Caco-2 (cell line): ENCODE measurements around the gene GINS2. TPM values are rescaled to one million over a fixed set of nuclear protein-coding genes. Genes with fewer than 3 reads are reported as not detected.

ENCODE experiments used
- BruUV-seq: library from RNA; stranded (reverse); fragments of 400-500 nt; replicated peaks from 2 replicates; lab custom pipeline; 2021; lab: Mats Ljungman, UMichigan
- CTCF ChIA-PET: fragments of 300-600 bp; sonication (Branson Sonifier 250); formaldehyde crosslinking; loops from one replicate; lab custom pipeline; 2022; ENCODE audit warnings: antibody characterized with exemption; lab: Charles Lee
- POLR2A ChIA-PET: fragments of 300-600 bp; sonication (Branson Sonifier 250); formaldehyde crosslinking; loops from one replicate; lab custom pipeline; 2022; ENCODE audit warnings: antibody characterized with exemption; lab: Charles Lee
- DNase-seq, 2 experiments: peaks; one replicate each; pipeline versions ENCODE4 v3.0.0 to v3.0.0-alpha.2; 2020 to 2022
- H3K27me3 ChIP-seq: replicated peaks from 2 replicates; pipeline ENCODE4 v1.6.0; 2011; ENCODE audit warnings: low read length; ENCODE audit not compliant: control insufficient read depth, insufficient read depth
- H3K36me3 ChIP-seq: 2 replicates; pipeline ENCODE4 v1.5.1; 2011; ENCODE audit warnings: low read length; ENCODE audit not compliant: control insufficient read depth, insufficient read depth
- H3K4me1 ChIP-seq: fragments of 250-450 bp; sonication (Bioruptor Pico); 2 replicates; pipeline ENCODE4 v1.5.1; 2020; ENCODE audit warnings: mild to moderate bottlenecking
- H3K4me3 ChIP-seq: 2 replicates; pipeline ENCODE4 v1.5.1; 2011; ENCODE audit warnings: low read depth, mild to moderate bottlenecking, control low read depth, low read length
- H3K9me3 ChIP-seq: fragments of 250-450 bp; sonication (Bioruptor Pico); 2 replicates; pipeline ENCODE4 v1.5.1; 2020; ENCODE audit warnings: mild to moderate bottlenecking, moderate library complexity
- H3K27ac Mint-ChIP-seq: one replicate; pipeline ENCODE4 v1.8.0; 2022; ENCODE audit warnings: mixed read lengths; ENCODE audit not compliant: unreplicated experiment
- H3K27me3 Mint-ChIP-seq: one replicate; pipeline ENCODE4 v1.8.0; 2022; ENCODE audit warnings: mixed read lengths; ENCODE audit not compliant: insufficient read depth, unreplicated experiment
- H3K36me3 Mint-ChIP-seq: one replicate; pipeline ENCODE4 v1.8.0; 2022; ENCODE audit warnings: mild to moderate bottlenecking, mixed read lengths; ENCODE audit not compliant: insufficient read depth, unreplicated experiment
- H3K4me1 Mint-ChIP-seq: one replicate; pipeline ENCODE4 v1.8.0; 2022; ENCODE audit warnings: low read depth, mixed read lengths; ENCODE audit not compliant: unreplicated experiment
- H3K4me3 Mint-ChIP-seq: one replicate; pipeline ENCODE4 v1.8.0; 2022; ENCODE audit warnings: mild to moderate bottlenecking, moderate library complexity, mixed read lengths; ENCODE audit not compliant: unreplicated experiment
- H3K9me3 Mint-ChIP-seq: one replicate; pipeline ENCODE4 v1.8.0; 2022; ENCODE audit warnings: mixed read lengths; ENCODE audit not compliant: unreplicated experiment
- intact Hi-C: fragments of 100-400 bp; cut with micrococcal nuclease; formaldehyde crosslinking; loops from one replicate; pipeline ENCODE4 v1.10.0; 2022; ENCODE audit not compliant: unreplicated experiment
- total RNA-seq: library from RNA; stranded (reverse); gene quantifications from 2 replicates; pipeline ENCODE4 v1.2.3, GENCODE V29; 2022
- TF ChIP-seq, protein P1 (sequence below), 2 experiments: fragments of 200-600 bp in 1 of 2; IDR thresholded peaks; 1 replicate in 1 of 2; 2 replicates in 1 of 2; pipeline versions ENCODE4 v1.5.1 to v1.8.0; 2011 to 2022; ENCODE audit warnings: antibody characterized with exemption in 1 of 2, control low read depth in 1 of 2, inconsistent platforms in 1 of 2, low read depth in 1 of 2, low read length in 1 of 2, mild to moderate bottlenecking in 1 of 2, moderate library complexity in 1 of 2; ENCODE audit not compliant: insufficient read depth in 1 of 2, severe bottlenecking in 1 of 2, unreplicated experiment in 1 of 2

GINS2 gene
- total RNA-seq, 1 experiment from 2014 or later, result 62.9 TPM

DNA sequence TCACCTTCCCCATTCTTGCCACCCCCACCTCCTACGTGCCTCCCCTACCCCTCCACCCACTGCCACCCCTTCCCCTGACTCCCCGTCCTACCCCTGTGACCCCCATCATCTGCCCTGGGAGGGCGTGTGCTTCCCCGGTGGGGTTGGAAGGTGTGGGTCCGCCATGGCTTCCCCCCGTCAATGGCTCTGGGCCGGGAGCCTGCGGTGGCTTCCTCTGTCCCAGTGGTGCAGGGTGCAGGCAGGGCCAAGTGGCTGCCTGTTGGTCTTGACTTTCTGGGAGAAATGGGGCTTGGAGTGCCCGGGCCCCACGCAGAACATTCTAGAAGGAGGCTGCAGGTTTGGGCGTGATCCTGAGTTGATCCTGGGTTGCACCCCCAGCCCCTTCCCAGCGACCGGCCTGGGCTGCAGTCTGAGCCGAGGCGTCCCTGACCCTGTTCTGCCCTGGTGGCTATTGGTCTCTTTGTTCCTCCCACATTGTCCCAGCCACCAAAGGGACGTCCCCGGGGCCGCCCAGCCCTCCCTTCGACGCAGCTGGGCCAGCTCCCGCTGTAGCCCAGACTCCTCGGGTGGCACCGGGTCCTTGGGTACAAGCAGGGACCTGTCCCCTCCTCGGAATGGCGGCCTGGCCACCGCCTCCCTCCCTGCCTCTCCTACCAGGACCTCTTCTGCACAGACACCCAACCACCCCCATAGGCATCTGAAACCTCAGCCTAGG, 49.9 kb downstream of the GINS2 start:
- Histone ChIP-seq H3K4me3 (no peak overlapping the region), H3K9me3 (no peaks in the 10 kb centered on the region), H3K27me3 (no peaks in the 10 kb centered on the region), H3K36me3 (peaks cover 2% of the 10 kb centered on the region), H3K4me1 (0 out of 2 replicates have a peak, but pooled peaks cover 4% of the 10 kb centered on the region)
- H3K4me3 Mint-ChIP-seq, result no peak overlapping the region
- DNase-seq, result no peak
- ChIA-PET POLR2A (no interaction called here), CTCF (no interaction called here)
- no peaks in the 10 kb centered on the region for H3K27me3 Mint-ChIP-seq
- H3K4me1 Mint-ChIP-seq, result no peaks in the 10 kb centered on the region
- TF ChIP-seq, protein P1, sequence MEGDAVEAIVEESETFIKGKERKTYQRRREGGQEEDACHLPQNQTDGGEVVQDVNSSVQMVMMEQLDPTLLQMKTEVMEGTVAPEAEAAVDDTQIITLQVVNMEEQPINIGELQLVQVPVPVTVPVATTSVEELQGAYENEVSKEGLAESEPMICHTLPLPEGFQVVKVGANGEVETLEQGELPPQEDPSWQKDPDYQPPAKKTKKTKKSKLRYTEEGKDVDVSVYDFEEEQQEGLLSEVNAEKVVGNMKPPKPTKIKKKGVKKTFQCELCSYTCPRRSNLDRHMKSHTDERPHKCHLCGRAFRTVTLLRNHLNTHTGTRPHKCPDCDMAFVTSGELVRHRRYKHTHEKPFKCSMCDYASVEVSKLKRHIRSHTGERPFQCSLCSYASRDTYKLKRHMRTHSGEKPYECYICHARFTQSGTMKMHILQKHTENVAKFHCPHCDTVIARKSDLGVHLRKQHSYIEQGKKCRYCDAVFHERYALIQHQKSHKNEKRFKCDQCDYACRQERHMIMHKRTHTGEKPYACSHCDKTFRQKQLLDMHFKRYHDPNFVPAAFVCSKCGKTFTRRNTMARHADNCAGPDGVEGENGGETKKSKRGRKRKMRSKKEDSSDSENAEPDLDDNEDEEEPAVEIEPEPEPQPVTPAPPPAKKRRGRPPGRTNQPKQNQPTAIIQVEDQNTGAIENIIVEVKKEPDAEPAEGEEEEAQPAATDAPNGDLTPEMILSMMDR (IDR thresholded peaks at IDR 0.05; ENCODE audit: insufficient read depth in 1 of 2, low read depth in 1 of 2, low read length in 1 of 2, severe bottlenecking in 1 of 2, unreplicated experiment in 1 of 2), result no peak
- H3K27ac Mint-ChIP-seq, result no peak overlapping the region
- no peaks in the 10 kb centered on the region for H3K9me3 Mint-ChIP-seq
- peaks cover 61% of the 10 kb centered on the region for H3K36me3 Mint-ChIP-seq
- BruUV-seq, result no TSS peak
- intact Hi-C loops, result no loop called here

DNA sequence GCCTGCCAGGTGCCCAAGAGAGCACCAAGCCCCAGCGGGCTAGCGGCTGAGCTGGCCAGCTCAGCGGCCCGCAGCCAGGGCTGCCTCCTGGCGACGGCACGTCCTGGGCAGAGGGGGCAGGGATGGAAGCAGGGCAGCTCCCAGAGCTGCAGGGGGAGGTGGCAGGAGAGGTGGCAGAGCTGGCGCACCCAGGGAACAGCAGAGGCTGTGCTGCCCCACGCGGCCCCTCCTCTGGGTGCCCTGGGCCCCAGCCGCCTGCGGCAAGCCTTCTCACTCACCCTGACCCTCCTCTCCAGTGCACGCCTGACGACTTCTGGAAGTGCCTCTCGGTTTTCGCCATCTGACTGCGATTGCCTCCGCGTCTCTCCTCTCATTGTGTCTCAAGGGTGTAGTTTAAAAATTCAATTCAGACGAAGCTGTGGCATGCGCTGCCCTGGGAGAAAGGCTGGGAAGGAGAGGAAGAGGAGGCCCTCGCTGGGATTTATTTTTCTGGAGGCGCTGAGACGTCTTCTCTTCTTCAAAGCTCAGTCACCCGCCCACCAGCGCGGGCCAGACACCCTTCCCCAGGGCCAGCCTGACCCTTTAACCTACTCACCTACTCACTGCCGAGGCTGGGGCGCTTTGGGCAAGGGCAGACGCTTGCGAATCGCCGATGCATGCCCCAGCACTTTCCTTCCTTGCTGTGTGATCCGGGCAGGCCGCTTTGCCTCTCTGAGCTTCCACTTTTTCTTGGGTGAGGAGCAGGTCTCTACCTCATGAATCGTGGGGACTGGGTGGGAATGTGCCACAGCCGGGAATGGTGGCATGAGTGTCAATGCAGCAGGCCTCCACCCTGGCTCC, 50.7 kb downstream of the GINS2 start:
- H3K27me3 ChIP-seq, result no peaks in the 10 kb centered on the region
- BruUV-seq, result no TSS peak
- H3K4me3 Mint-ChIP-seq, result no peak overlapping the region
- POLR2A ChIA-PET, result no interaction called here
- no peaks in the 10 kb centered on the region for H3K27me3 Mint-ChIP-seq
- H3K4me1 ChIP-seq, result no peaks in the 10 kb centered on the region
- no peak overlapping the region for H3K27ac Mint-ChIP-seq
- no peaks in the 10 kb centered on the region for H3K4me1 Mint-ChIP-seq
- intact Hi-C loops, result no loop called here
- H3K4me3 ChIP-seq, result no peak overlapping the region
- H3K9me3 Mint-ChIP-seq, result no peaks in the 10 kb centered on the region
- no peaks in the 10 kb centered on the region for H3K9me3 ChIP-seq
- TF ChIP-seq, protein P1 (IDR thresholded peaks at IDR 0.05; ENCODE audit: insufficient read depth in 1 of 2, low read depth in 1 of 2, low read length in 1 of 2, severe bottlenecking in 1 of 2, unreplicated experiment in 1 of 2), result no peak
- no peak for DNase-seq
- CTCF ChIA-PET, result interaction anchor here (1.1 kb wide), 1 partner anchor 8 kb away, joined by 3 read pairs; no protein-coding TSS in a partner anchor
- H3K36me3 Mint-ChIP-seq, result peaks cover 54% of the 10 kb centered on the region
- H3K36me3 ChIP-seq, result peaks cover 2% of the 10 kb centered on the region

DNA sequence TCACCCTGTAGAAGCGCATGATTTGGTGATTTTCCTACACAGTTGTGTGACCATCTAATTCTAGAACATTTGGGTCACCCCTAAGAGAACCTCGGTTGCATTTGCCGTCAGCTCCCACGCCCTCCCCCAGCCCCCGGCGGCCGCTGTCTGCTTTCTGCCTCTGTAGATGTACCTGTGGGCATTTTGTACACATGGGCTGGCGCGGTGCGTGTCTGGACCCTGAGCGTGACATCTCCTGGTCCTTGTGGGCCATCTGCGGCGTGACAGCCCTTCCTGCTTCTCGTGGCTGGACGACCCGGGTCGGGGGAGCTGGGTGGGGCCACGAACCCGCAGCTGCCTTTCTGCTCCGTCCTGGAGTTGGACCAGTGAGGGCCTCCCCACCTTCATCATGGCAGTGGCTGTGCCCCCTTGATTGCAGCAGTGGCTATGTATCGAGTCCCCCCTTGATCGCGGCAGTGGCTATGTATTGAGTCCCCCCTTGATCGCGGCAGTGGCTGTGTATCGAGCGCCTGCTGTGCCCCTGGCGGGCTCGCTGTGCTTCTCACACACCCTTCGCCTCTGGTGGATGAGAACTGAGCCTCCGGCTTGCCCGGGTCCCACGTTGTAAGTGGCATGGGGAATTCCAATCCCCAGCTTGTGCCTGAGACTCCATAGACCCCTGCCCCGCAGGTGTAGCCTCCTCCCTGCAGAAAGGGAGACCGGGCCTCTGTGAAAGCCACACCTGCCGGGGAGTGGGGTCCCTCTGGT, 51.5 kb downstream of the GINS2 start:
- intact Hi-C loops, result no loop called here
- CTCF ChIA-PET, result interaction anchor here (0.6 to 1.1 kb wide), 2 partner anchors 9 to 302 kb away, joined by 3 read pairs; no protein-coding TSS in a partner anchor
- no peaks in the 10 kb centered on the region for H3K4me1 ChIP-seq
- TF ChIP-seq, protein P1 (IDR thresholded peaks at IDR 0.05; ENCODE audit: insufficient read depth in 1 of 2, low read depth in 1 of 2, low read length in 1 of 2, severe bottlenecking in 1 of 2, unreplicated experiment in 1 of 2), result no peak
- peaks cover 2% of the 10 kb centered on the region; the same call in 1 of the 2 replicates for H3K36me3 ChIP-seq
- no peaks in the 10 kb centered on the region for H3K27me3 ChIP-seq
- no peak for DNase-seq
- H3K9me3 ChIP-seq, result no peaks in the 10 kb centered on the region
- H3K27ac Mint-ChIP-seq, result no peak overlapping the region
- H3K4me3 ChIP-seq, result no peak overlapping the region
- no peaks in the 10 kb centered on the region for H3K27me3 Mint-ChIP-seq
- POLR2A ChIA-PET, result no interaction called here
- BruUV-seq, result no TSS peak
- H3K4me1 Mint-ChIP-seq, result no peaks in the 10 kb centered on the region
- H3K4me3 Mint-ChIP-seq, result no peak overlapping the region
- H3K9me3 Mint-ChIP-seq, result no peaks in the 10 kb centered on the region
- H3K36me3 Mint-ChIP-seq, result peaks cover 49% of the 10 kb centered on the region
